Fibroblast of skin of left quadriceps (primary cell): Measurements from ENCODE around the gene IL13RA2.

ENCODE experiments used
- DNase-seq, 2 experiments: peaks; one replicate each; pipeline ENCODE4 v3.0.0-alpha.2; 2013; ENCODE audit warnings: low read depth in 2 of 2

The IL13RA2 gene, protein sequence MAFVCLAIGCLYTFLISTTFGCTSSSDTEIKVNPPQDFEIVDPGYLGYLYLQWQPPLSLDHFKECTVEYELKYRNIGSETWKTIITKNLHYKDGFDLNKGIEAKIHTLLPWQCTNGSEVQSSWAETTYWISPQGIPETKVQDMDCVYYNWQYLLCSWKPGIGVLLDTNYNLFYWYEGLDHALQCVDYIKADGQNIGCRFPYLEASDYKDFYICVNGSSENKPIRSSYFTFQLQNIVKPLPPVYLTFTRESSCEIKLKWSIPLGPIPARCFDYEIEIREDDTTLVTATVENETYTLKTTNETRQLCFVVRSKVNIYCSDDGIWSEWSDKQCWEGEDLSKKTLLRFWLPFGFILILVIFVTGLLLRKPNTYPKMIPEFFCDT

GRCh38 chrX:115017455-115017854 is at the start of gene IL13RA2:
Gene IL13RA2, minus strand, starts transcription at chrX:115017616. Its CDS starts 347 bp downstream, at chrX:115017269.
- no peak for DNase-seq

DNA sequence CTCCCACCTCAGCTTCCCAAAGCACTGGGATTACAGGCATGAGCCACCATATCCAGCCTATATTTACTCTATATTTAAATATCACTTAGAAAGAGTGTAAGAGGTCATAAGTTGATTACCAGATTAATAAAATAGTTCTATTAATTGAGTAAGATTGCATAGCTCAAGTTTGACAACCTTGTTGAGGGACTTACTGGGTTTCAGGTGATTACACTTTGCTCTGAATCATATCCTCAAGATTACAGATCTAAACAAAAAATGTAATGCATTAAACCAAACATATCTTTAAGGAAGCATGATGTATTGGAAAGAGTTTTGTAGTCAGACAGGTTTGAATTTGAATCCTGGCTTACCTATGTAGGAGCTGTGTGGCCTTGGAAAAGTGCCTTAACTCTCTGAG is 47.9 kb upstream of the IL13RA2 start:
- no peak for DNase-seq

DNA sequence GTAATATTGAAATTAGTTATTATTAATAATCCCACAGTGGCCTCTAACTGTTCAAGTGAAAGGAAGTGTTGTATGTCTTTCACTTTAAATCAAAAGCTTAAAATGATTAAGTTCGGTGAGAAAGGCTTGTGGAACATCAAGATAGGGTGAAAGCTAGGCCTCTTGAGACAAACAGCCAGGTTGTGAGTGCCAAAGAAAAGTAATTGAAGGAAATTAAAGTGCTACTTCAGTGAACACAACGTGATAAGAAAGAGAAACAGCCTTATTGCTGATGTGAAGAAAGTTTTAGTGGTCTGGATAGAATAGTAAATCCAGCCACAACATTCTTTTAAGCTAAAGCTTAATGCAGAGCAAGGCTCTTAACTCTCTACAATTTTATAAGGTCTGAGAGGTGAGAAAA is 42.6 kb upstream of the IL13RA2 start:
- no peak for DNase-seq

GRCh38 chrX:115058276-115058675 is 40.9 kb upstream of the IL13RA2 start:
- DNase-seq: peak; percentile 92 to 94

DNA sequence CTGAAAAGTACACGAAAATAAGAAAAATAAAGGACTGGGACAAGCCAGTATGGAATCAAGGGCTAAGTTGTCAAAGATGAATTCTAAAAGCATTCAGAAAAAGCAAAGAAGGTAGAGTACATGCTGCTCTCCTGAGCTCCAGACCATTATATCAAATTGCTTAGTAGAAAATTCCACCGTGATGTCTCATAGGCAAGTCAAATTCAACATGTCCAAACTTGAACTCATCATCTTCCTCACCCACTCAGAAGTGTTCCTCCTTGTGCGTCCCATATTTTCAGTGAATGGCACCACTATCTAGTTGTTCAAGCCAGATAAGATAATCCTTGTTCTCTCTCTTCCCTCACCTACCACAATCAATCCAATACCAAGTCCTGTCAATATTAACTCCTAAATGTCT is 37.5 kb upstream of the IL13RA2 start:
- no peak for DNase-seq

DNA sequence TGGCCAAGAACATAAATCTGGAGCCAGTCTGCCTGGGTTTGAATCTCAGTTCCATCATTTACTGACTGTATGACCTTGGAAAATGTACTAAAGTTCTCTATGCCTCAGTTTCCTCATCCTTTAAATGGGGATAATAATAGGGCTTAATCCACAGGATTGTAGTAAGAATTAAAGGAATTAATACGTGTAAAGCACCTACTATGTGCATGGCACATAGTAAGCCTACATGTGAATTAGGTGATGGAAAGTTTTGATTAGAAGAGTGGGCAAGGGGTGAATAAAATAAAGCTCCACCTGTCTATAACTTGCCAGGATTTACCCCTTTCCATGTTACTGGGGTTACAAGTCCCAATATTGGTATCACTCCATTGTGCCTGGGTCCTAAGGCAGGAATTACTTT is 35.8 kb upstream of the IL13RA2 start:
- no peak for DNase-seq

GRCh38 chrX:115047715-115048114 is 30.3 kb upstream of the IL13RA2 start:
- DNase-seq: no peak

- DNase-seq: no peak
These were observed 29.8 kb upstream of the IL13RA2 start for GRCh38 chrX:115047181-115047580.

DNA sequence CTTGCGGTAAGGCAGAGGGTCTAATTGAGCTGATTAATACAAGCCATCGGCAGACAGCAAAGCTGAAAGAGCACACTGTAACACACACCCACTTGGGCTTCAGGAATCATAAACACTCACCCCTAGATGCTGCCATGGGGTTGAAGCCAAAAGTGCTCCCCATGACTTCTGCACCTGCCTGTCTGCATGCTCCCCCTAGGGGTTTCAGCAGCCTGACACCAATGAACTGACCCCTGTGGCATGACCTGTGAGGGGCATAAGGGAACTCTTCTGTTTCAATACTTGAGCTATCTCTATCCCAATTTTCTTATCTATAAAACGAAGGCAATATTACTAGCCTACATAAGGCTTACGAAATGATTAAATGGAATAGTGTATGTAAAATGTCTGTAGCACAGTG is 23.0 kb upstream of the IL13RA2 start:
- no peak for DNase-seq

- DNase-seq: no peak
These were observed 21.0 kb upstream of the IL13RA2 start for GRCh38 chrX:115038406-115038805.

- DNase-seq: no peak
These were observed 18.6 kb upstream of the IL13RA2 start for GRCh38 chrX:115036029-115036428.

DNA sequence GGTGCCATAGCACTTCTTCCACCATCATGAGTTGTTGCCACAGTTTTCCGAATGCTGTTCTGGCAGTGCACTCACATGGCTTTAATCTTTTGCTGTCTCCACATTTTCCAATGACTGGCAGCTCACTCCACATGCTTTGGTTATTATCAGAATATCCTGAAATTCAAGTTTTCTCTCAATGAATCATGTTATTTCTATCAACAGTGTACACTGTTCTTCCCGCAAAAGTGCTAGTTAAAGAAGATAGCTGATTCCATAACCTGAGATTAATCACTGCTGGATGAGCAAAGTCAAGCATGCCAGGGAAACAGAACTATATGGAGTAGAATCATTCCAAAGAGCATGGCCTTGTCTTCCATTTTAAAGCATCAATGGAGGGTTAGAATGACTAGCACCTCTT is 14.6 kb upstream of the IL13RA2 start:
- no peak for DNase-seq

- DNase-seq: no peak
These were observed 13.2 kb upstream of the IL13RA2 start for GRCh38 chrX:115030625-115031024.

DNA sequence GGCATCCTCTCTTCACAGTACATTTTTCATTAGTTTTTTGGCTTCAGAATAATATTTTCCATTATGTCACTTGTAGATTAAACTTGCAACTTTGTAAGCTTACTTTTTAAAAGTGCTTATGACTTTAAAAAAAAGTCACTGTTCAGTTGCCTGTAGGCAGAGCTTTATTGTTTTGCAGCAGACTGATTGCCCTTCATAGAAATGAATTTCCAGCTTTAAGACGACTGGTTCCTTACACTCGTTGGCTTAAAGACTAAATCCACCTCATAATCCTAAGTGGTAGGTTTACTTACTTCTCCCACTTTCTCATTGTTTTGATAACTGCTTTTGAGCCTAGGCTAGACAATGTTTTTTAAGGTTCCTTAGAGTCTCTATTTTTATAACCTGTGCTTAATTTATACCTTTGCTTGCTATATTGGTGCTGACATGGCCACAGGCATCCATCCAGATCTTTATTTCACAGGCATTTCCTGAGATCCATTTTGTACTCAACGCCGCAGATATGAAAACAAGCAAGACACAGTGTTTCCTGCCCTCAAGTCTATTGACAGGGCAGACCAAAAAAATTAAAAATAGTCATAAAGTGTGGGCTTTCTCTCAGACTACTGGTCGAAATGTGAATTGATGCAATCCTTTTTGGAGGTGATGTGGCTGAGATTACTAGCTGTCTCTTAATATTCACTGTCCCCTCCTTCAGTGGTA is 12.6 kb upstream of the IL13RA2 start:
- DNase-seq: no peak

DNA sequence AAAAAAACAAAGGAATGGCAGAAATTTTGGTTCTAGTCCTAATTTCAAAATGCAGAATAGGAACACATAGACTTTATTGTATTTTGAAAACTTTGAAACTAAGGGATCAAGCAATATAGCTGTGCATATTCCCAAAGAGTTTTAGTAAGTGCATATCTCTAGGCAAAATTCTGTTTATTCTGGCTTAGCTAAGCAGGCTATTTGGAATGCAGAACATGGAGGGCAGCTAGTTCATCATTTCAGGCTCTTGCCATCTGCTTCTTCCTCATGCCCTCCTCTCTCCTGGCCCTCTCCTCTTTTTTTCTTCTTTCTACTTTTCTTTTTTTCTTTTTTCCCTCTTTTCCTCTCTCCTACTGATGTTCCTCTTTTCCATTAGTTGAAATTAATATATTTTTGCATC is 12.0 kb upstream of the IL13RA2 start:
- no peak for DNase-seq

DNA sequence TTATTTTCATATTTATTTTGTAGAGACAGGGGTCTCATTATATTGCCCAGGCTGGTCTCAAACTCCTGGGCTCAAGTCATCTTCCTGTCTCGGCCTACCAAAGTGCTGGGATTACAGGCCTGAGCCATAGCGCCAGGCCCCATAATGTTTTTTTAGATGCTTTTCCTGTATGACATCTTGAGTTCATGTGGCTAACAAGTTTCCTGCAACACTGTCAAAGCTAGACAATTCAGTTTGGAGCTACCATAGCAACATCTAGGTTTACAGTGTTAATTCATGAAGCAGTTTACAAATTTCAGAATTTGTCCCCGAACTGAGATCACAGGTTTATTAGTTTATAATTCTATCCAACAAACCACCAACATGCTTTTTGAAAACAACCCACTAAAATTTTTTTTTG is 6.4 kb upstream of the IL13RA2 start:
- DNase-seq: no peak

- peak in 1 of 2 experiments; percentile 57 for DNase-seq
These were observed 5.7 kb upstream of the IL13RA2 start for GRCh38 chrX:115023139-115023538.

GRCh38 chrX:115021121-115021520 is 3.7 kb upstream of the IL13RA2 start:
- peak in 1 of 2 experiments; percentile 23 for DNase-seq

GRCh38 chrX:115018944-115019343 is 1.5 kb upstream of the IL13RA2 start:
- DNase-seq: peak in 1 of 2 experiments; percentile 21

DNA sequence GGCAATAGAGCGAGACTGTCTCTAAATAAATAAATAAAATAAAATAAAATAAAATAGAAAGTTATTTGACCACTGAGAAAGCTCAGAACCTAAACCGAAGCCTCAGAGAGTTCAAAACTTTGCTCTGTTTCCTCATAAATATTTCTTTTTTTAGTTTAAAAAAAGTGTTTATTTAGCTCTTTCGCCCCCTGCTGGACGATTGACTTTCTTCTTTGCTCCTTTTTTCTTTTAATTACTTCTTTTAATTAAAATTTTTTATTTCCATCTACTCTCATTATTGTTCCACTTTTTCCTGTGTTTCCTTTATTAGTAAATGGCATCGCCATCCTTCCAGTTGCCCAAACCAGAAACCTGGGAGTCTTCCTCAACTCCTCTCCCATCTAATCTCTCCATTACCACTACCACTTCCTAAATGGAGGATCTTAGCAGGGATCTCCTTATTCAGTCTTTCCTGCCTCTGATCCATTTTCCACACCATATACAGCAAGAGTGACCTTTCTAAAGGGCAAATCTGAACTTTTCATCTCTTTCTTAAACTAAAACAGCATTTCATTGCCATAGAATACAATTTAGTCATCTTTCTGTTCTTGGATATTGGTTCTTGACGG is 728 bp upstream of the IL13RA2 start:
- DNase-seq: no peak

GRCh38 chrX:115013705-115014104 is 3.7 kb downstream of the IL13RA2 start:
- no peak for DNase-seq

GRCh38 chrX:115011428-115011827 is 6.0 kb downstream of the IL13RA2 start:
- no peak for DNase-seq

DNA sequence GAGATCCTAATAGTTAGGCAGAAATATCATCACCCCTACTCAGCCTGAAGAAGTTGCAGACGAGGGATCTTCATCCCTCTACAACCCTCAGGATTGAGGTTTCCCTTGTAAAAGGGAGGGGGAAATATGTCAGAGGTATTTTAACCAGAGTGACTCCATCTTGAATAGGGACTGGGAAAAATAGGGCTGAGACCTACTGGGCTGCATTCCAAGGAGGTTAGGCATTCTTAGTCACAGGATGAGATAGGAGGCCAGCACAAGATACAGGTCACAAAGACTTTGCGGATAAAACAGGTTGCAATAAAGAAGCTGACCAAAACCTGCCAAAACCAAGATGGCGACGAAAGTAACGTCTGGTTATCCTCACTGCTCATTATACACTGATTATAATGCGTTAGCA is 17.5 kb downstream of the IL13RA2 start:
- DNase-seq: no peak
